Occipital lobe (tissue), 2 donors: ENCODE measurements around the gene PRSS16. TPM values are rescaled to one million over a fixed set of nuclear protein-coding genes. Genes with fewer than 3 reads are reported as not detected.
"Not testable (repeated sequence)": the region's sequence is repeated elsewhere in the genome, so short reads cannot be mapped to it uniquely, and the experiment has no call there.

Experiments
- DNase-seq: peaks from one replicate; lab custom pipeline; 2025; lab: John Stamatoyannopoulos, UW
- total RNA-seq: library from RNA; depleted of rRNA; stranded (reverse); fragments of >200 nt; gene quantifications from one replicate; pipeline ENCODE4 v1.2.3, GENCODE V29; 2014

Gene PRSS16
- not detected for total RNA-seq

- DNase-seq: no peak
These were observed at the start of gene PRSS16 for GRCh38 chr6:27247133-27247836. PRSS16 (plus strand) TSS chr6:27247701; CDS start chr6:27247738, 37 bp downstream.

DNA sequence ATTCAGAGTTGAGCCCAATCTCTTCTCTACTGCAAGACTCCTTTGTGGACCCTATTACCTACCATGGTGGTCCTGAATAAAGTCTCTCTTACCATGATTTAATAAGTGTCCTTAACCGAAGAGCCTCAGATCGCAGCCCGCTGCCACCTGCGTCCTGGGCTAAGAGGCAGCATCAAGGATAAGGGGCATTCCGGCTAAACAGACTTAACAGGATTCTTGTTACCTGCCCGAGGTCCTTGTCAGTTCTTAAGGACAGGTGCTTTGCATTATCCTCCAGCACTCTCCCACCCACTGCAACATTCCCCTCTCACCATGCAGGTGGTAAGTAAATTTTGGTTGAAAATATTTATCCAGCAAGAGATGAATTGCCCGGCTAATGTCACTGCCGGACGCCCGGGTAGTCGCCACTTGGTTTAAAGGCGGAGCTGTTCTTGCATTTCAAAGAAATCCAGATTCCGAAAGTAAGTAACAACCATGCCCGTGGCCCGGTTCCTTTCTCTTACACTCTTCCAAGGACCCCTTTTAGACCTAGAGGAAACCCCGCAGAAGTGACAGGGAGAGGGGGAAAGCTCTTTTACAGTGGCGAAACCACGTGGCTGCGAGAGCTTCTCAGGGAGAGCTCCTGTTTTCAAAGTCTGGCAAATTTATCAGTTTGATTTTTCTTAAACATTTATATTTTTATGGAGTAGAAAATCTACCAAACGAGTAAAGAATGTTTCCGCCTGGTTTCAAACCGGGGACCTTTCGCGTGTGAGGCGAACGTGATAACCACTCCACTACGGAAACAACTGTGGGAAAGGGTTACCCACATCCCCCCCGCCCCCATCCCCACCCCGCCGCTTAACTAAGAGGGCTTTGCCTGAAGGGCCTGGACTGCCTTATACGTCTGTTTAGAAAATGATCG is 41.9 kb upstream of the PRSS16 start:
- DNase-seq: no peak

DNA sequence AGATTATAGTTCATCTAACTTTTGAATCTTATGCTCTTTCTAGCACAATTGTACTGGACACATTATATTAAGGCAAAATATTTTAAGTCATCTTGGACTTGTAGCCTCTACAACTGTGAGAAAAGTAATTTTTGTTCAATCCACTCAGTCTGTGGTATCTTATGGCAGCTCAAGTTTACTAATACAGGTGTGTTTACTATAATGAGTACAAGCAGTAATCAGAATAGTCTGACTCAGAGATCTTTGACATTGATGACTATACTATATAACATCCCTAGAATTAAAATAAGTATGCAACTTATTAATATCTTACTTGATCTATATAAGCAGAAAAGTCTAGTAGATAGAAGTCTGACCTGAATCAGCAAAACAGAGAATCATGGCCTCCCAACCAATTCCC is 40.7 kb upstream of the PRSS16 start:
- DNase-seq: no peak

DNA sequence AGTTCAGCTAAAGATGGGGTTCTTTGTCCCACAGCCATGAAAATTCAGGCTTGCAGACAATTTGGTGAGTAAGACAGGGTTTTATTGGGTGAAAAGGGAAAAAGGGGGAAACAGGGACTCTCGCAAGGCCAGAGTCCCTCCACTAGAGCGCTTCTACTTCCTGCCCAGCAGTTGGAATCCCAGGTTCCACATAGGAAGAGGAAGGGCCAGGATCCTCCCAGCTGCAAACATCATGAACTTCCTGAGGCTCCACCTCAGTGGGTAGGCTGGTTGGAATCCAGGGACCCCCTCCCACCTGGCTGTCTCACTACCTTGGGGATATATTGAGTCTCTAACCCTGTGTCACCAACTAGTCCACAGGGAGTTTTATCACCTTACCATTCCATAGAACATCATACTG is 39.5 kb upstream of the PRSS16 start:
- DNase-seq: no peak

GRCh38 chr6:27209196-27209595 is 38.3 kb upstream of the PRSS16 start:
- DNase-seq: no peak

DNA sequence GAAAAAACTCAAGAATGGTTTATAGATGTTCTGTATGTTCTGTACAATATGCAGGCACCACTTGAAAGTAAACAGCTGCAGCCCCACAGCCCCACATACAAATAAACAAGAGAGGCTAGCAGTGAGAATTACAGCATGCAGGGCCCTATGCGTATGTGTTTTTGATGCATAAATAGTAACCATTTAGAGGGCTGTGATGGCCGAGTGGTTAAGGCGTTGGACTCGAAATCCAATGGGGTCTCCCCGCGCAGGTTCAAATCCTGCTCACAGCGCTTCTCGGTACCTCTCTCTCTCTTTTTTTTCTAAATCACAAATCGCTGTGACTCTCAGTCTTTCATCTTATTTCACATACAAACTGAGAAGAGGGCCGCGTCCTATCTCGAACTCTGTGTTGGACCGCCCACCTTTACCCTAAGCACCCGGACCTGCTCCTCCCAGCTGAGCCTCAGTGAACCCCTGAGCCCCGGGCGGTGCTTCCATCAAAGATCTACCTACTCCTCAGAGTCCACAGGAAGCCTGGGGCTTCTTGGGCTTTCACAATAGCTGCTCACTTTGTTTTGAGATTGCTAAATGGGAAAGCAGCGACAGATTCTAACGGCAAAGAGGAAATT is 37.7 kb upstream of the PRSS16 start:
- DNase-seq: no peak

GRCh38 chr6:27213091-27213517 is 34.4 kb upstream of the PRSS16 start:
- DNase-seq: not testable (repeated sequence)

DNA sequence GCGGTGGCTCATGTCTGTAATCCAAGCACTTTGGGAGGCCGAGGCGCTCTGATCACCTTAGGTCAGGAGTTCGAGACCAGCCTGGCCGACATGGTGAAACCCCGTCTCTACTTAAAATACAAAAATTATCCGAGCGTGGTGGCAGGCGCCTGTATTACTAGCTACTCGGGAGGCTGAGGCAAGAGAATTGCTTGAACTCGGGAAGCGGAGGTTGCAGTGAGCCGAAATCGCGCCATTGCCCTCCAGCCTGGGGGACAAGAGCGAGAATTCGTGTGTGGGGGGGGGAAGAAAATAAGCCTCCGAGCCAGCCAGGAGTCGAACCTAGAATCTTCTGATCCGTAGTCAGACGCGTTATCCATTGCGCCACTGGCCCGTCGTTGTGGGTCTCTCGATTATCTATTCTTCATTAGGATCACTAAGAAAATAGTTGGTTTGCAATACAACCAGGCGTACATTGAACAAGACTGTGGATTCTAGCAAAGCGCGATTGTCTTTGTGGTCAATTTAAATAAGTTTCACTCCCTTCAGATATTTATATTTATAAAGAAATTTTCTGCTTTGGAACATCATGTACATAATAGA is 33.9 kb upstream of the PRSS16 start:
- DNase-seq: no peak

- DNase-seq: no peak
These were observed 33.3 kb upstream of the PRSS16 start for GRCh38 chr6:27214126-27214601.

DNA sequence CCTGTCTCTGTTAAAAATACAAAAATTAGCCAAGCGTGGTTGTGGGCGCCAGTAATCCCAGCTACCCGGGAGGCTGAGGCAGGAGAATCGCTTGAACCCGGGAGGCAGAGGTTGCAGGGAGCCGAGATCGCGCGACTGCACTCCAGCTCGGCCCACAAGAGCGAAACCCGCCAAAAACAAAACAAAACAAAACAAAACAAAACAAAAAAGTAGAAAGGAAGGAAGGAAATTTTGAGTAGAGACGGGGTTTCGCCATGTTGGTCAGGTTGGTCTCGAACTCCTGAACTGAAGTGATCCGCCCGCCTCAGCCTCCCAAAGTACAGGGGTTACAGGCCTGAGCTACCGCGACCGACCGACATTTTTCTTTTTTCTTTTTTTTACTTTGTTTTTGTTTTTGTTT is 30.6 kb upstream of the PRSS16 start:
- DNase-seq: no peak

DNA sequence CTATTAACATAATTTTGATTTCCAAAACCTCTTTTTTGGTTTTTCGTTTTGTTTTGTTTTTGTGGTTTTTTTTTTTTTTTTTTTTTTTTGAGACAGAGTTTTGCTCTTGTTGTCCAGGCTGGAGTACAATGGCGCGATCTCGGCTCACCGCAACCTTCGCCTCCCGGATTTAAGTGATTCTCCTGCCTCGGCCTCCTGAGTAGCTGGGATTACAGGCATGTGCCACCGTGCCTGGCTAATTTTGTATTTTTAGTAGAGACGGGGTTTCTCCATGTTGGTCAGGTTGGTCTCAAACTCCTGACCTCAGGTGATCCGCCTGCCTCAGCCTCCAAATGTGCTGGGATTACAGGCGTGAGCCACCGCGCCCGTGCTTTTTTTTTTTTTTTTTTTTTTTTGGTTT is 24.5 kb upstream of the PRSS16 start:
- not testable (repeated sequence) for DNase-seq

DNA sequence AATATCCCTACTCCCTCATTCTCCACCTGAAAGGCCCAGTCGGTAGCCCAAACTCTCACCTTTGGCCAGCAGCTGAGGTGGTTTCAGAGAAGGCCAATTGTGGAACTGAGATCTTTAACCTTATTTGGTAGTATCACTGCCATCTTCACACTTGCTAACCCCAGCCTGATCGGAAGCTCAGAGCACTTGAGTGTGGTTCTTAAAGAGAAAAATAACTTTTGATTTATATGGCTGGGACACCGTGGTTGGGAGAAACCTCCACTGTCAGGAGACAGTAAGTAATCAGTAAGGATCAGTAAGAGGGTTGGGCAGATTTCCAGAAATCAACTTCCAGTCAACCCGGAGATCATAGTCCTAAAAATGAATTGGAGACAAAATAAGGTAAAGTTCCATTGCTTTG is 22.8 kb upstream of the PRSS16 start:
- no peak for DNase-seq

DNA sequence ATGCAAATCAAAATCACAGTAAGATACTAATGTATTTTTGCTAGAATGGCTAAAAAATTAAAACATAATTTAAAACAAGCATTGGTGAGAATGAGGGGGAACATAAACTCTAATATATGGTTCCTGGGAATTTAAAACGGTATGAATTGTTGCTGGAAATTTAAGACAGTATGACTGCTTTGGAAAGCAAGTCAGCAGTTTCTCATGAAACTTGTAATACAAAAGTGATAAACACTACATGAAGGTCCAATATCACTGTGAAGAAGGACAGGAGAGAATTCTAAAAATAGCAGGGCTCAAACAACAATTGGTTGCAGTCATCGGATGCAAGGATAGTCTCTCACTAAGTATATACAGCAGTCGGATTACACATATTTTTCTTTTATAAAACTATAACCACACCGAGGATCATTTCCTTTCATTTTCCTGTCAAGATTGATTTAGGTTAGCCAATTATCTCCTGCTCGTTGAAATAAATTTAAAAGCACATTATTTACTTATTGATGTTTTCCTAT is 18.5 kb upstream of the PRSS16 start:
- no peak for DNase-seq

- DNase-seq: no peak
These were observed 16.8 kb upstream of the PRSS16 start for GRCh38 chr6:27230758-27231111.

GRCh38 chr6:27234576-27234975 is 12.9 kb upstream of the PRSS16 start:
- DNase-seq: no peak

- no peak for DNase-seq
These were observed 10.3 kb upstream of the PRSS16 start for GRCh38 chr6:27237089-27237803.

GRCh38 chr6:27238010-27238983 is 9.2 kb upstream of the PRSS16 start:
- DNase-seq: no peak

DNA sequence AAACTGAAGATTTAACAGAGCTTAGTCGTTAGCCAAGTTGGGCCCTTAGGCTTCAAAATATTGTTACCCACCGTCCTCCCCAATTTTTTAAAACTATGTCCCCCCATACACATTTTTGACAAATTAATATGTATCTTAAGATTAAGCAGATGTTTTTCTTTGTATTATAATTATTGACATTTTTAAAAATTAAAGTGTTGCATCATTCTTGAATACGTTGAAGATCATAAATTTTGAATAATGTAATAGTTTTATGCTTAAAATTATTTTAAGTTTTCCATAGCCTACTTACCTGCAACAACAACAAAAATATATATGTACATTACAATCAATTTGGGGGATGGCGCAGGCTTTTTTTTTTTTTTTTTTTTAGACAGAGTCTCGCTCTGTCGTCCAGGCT is 8.2 kb upstream of the PRSS16 start:
- no peak for DNase-seq

DNA sequence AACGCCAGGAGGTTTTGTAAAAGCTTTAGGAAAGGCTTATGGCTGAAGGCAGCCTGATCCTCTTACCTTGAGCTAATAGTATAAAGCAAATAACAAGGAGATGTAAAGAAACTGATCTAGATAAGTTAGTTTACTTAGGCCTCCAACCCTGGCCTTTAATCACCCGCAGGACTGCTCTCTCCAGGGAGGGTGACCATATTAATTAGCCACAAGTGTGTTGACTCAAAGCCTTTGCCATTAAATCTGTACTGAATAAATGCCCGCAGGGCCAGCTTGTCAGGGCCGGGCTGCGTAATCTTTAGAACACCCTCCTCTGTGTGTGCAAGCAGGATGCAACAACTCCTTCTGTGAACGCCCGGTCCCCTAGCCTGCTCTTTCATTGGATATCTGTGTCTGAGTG is 6.1 kb upstream of the PRSS16 start:
- no peak for DNase-seq
